ENCODE measurements around the gene FAXC.

Gene FAXC

GRCh38 chr6:99349171-99350141 is at the start of gene FAXC:
Gene FAXC (minus strand): TSS chr6:99349674. CDS start chr6:99349372, 302 bp downstream.
- DNase-seq (ENCODE audit: low read depth) = no peak

- no peak for DNase-seq (ENCODE audit: low read depth)
Measured at GRCh38 chr6:99397287-99397686, 47.8 kb upstream of the FAXC start.

- DNase-seq (ENCODE audit: low read depth) = peak; percentile 51
Measured at GRCh38 chr6:99393698-99394531, 44.4 kb upstream of the FAXC start, which contains the start of gene COQ3. Gene COQ3 (minus strand): TSS chr6:99394195. CDS start chr6:99394179, 16 bp downstream.

GRCh38 chr6:99393366-99393697 is 43.9 kb upstream of the FAXC start:
- no peak for DNase-seq (ENCODE audit: low read depth)

- DNase-seq (ENCODE audit: low read depth) = no peak
Measured at GRCh38 chr6:99390896-99391295, 41.4 kb upstream of the FAXC start.

GRCh38 chr6:99384507-99384906 is 35.0 kb upstream of the FAXC start:
- DNase-seq (ENCODE audit: low read depth) = no peak

- DNase-seq (ENCODE audit: low read depth) = no peak
Measured at GRCh38 chr6:99378636-99379035, 29.2 kb upstream of the FAXC start.

GRCh38 chr6:99369533-99369932 is 20.1 kb upstream of the FAXC start:
- DNase-seq (ENCODE audit: low read depth) = no peak

- no peak for DNase-seq (ENCODE audit: low read depth)
Measured at GRCh38 chr6:99366852-99367251, 17.4 kb upstream of the FAXC start.

GRCh38 chr6:99364026-99364425 is 14.6 kb upstream of the FAXC start:
- no peak for DNase-seq (ENCODE audit: low read depth)

- no peak for DNase-seq (ENCODE audit: low read depth)
Measured at GRCh38 chr6:99362678-99363268, 13.3 kb upstream of the FAXC start.

- DNase-seq (ENCODE audit: low read depth) = no peak
Measured at GRCh38 chr6:99359800-99360199, 10.3 kb upstream of the FAXC start.

- no peak for DNase-seq (ENCODE audit: low read depth)
Measured at GRCh38 chr6:99356641-99357040, 7.2 kb upstream of the FAXC start.

GRCh38 chr6:99354983-99355382 is 5.5 kb upstream of the FAXC start:
- no peak for DNase-seq (ENCODE audit: low read depth)

- DNase-seq (ENCODE audit: low read depth) = no peak
Measured at GRCh38 chr6:99353126-99353525, 3.7 kb upstream of the FAXC start.

- DNase-seq (ENCODE audit: low read depth) = no peak
Measured at GRCh38 chr6:99350573-99350972, 1.1 kb upstream of the FAXC start.

GRCh38 chr6:99348288-99349170 is 945 bp downstream of the FAXC start:
- DNase-seq (ENCODE audit: low read depth) = no peak

GRCh38 chr6:99347804-99348203 is 1.7 kb downstream of the FAXC start:
- DNase-seq (ENCODE audit: low read depth) = no peak

- no peak for DNase-seq (ENCODE audit: low read depth)
Measured at GRCh38 chr6:99346595-99346994, 2.9 kb downstream of the FAXC start.

GRCh38 chr6:99345164-99345563 is 4.3 kb downstream of the FAXC start:
- no peak for DNase-seq (ENCODE audit: low read depth)

GRCh38 chr6:99344289-99344688 is 5.2 kb downstream of the FAXC start:
- DNase-seq (ENCODE audit: low read depth) = no peak

Data from activated T-cell treated with anti-CD3 and anti-CD28 coated beads for 24 hours (primary cell).